Measurements from ENCODE around the gene ABHD2. TPM values are rescaled to one million over a fixed set of nuclear protein-coding genes. Genes with fewer than 3 reads are reported as not detected.

ABHD2 gene
- total RNA-seq, 1 donor from 2014 or later = 51.7 TPM

DNA sequence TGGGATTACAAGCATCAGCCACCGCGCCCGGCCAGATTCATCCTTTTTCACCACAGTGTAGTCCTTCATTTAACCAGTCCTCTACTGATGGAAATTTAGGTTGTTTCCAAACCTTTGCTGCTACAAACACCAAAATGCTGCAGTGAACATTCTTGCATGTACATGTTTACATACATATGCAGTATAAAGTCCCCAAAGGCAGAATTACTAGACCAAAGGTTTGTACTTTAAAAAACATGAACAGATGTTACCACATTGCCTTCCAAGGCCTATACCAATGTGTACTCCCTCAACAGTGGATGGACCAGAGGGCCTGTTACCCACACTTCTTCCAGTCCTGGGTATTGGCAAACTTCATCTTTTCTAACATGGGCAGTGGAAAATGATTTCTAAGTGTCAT is 82.1 kb downstream of the ABHD2 start:
- no peak for DNase-seq

- peak; percentile 83 for DNase-seq
These were observed 83.1 kb downstream of the ABHD2 start for GRCh38 chr15:89171136-89172072.

DNA sequence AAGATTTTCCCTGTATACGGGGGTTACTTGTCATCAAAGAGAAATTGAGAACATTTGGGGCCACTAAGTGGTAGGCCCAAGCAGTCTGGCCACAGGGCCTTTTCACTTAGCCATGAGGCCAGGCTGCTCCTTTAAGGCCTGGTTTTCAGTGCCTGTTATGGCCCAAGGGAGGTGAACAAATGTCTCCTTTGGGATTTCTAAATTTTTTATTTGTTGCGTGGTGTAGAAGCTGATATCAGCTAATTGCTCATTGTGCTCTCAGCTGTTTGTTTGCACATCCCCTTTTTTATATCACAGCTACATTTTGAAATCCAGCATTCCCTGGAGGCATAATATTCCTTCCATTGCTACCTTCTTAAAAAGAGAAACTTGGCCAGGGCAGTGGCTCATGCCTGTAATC is 84.7 kb downstream of the ABHD2 start:
- DNase-seq = no peak

GRCh38 chr15:89174476-89174875 is 86.2 kb downstream of the ABHD2 start:
- peak; percentile 56 for DNase-seq

DNA sequence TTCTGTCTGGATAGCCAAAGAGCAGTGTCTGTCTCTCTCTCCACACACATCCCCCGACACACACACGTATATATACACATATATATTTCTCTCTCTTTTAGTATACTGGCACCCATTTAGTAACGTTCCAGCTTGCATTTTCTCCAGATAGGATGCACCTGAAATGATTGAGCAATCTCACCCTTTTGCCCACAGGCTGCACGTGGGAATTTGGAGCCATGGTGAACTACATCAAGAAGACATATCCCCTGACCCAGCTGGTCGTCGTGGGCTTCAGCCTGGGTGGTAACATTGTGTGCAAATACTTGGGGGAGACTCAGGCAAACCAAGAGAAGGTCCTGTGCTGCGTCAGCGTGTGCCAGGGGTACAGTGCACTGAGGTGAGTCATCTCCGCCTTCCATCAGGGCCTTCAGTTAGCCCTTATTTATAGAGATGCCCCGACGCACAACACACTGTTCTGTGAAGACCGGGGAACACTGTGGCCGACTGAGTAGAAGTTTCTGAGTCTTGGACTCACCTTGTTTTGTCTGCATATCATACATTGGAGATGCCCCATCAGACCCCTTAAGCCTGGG is 87.4 kb downstream of the ABHD2 start:
- no peak for DNase-seq

DNA sequence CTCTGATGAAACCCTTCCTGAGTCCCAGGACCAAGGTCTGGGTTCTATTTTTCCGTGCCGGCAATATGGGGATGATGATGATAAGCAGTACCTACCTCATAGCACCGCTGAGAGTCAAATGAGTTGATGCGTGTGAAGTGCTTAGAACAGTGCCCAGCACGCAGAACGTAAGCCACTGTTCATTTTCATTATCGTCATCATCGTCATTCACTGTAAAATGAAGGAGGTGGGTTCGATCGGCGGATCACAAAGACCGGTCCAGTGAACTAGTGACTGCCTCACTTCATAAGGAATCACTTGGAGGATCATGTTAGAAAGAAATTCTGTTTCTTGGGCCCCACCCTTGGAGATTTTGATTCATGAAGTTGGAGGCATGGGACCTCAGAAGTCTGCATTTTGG is 88.9 kb downstream of the ABHD2 start:
- DNase-seq = no peak

DNA sequence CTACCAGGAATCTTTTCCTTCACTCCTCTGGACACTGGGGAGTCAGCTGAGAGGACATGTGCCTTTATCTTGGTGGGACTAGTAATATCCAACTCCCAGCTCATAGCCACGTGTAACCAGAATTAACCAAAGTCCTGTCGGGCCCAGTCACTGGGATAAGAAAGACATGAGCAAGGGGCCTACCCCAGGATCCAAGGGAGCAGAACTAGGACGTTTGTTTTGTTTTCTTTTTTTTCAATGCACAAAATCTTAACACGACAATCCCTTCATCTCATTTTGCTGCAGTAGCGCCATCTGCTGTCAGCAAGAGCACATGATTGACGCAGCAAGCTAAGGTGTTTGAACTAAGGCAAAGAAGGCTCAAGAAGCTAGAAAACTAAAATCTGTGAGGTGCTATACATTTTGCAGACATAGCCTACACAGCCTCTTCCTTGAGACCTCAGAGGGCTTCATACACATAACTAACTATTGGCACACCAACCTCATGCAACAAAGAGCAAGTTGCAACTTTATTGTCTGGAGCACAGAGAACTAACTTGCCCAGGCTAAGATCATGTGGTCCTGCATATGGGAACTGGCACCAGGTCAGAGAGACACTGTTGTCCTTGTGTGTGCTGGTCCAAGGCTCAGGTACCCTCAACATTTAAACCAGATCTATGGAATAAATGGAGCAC is 89.5 kb downstream of the ABHD2 start:
- DNase-seq = peak; percentile 87

GRCh38 chr15:89178307-89178977 is 90.2 kb downstream of the ABHD2 start:
- DNase-seq = no peak

DNA sequence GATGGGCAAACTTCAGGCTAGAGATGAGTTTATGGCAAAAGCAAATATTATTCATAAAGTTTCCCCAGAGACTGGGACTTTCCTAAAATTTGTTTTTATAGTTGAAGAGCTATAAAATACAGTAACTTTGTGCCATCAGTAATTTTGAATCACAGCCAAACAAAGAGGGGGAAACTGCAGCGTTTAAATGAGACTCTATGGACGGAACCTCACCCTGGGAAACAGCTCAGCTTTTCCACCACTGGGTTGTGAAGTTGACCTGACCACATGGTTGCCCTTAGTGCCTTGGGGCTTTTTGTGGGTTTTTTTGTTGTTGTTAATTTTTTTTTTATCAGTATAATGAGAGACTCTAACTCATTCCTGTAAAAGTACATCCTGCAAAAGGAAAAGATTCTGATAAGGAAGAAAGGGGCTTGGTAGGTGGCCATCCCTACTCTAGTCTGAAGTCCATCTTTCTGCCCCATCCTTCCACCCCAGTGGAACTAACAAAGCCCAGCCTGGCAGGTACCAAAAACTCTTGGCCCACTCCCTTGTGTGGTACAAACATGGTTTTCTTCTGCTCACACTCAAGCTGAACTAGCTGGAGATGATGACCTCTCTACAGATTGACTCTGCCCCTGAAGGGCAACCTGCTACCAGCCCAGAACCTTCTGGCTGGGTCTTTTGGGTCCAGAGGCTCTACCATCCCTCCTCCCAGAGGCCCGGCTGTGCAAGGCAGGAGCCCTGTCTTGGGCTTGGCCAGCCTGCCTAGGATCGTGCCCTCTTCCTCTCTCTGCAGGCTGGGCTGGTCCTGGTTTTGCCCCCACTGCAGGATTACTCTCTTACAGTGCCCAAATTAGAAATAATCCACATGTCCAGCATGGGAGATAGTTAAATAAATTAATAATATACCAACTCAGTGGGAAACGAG is 92.0 kb downstream of the ABHD2 start:
- DNase-seq = peak; percentile 33

- no peak for DNase-seq
These were observed 96.1 kb downstream of the ABHD2 start for GRCh38 chr15:89184357-89184756.

DNA sequence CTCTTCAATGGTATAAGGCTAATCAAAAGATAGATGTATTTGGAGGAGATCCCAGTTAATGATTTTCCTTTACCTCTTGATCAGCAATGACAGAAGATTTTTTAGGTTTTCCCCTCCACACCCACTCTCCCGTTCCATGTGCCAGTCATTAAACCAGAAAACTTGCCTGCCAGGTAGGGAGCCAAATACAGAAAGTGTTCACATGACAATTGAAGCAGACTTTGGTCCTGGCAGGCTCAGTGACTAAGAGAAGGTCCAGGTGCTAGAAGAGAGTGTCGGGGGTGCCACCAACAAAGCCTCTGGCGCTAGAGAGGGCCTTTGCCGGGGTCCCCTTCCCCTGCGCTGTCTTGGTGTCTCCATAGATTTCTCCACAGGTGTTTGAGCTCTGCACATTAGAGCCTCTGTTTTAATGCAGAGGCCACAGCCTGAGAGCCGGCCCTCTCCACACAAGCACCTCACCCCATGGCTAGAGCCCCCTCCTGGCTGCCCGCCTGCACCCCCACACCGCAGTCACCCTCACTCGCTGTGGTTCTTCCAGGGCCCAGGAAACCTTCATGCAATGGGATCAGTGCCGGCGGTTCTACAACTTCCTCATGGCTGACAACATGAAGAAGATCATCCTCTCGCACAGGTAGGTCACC is 96.8 kb downstream of the ABHD2 start:
- no peak for DNase-seq

DNA sequence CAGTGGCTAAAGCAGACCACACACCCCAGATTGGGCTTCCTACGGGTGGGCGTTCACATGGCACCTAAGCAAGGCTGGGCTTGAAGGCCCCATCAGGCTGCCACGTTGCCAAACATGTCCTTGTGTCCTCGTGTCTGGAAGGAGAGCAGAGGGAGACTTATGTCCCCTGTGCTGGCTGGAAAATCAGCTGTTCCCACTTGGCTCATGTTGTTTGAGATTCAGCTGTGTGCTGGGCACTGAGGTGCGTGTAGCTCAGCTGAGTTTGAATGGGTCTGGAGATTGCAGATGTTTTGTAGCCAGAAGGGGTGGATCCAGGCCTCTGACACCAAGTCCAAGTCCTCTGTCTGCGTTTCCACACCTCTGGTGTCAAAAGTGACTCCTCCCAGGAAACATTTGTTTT is 98.5 kb downstream of the ABHD2 start:
- no peak for DNase-seq

GRCh38 chr15:89187301-89187985 is 99.2 kb downstream of the ABHD2 start:
- no peak for DNase-seq

DNA sequence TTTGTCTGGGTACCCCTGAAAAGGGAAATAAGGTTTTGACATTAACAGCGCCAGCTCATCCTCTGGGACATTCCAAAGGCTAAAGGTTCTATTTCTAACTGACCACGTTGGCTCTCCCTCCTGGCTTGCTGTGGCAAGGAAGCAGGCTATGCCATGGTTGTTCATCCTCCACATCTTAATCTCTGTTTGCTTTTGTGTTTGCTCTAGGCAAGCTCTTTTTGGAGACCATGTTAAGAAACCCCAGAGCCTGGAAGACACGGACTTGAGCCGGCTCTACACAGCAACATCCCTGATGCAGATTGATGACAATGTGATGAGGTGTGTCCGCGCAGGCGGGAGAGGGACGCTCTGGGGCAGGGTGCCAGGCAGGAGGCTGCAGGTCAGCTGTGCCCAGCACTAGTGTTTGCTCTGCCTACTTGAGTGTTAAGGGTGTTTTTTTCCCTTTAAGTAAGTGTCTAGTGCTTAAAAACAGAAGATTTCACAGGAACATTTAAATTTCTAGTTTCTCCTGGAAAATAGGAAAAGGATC is 99.8 kb downstream of the ABHD2 start:
- no peak for DNase-seq

GRCh38 chr15:89192136-89192535 is 103.9 kb downstream of the ABHD2 start:
- no peak for DNase-seq

- DNase-seq = peak; percentile 65
These were observed 104.5 kb downstream of the ABHD2 start for GRCh38 chr15:89192766-89193165.

DNA sequence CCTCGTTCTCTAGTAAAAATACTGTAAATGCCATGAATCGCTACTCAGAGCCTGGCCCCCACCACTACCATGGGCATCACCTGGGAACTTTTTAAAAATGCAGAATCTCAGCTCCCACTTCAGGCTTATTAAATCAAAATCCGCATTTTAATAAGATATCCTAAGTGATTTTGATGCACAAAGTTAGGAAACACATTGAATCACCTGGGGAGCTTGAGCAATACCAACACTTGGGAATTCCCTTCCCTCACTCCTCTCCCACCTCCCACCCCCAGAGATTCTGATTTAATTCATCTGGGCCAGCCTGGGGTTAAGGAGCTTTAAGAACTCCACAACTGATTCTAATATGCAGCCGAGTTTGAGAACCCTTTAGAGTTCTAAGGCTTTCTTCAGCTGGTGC is 106.4 kb downstream of the ABHD2 start:
- DNase-seq = no peak

GRCh38 chr15:89195836-89196235 is 107.6 kb downstream of the ABHD2 start:
- no peak for DNase-seq

GRCh38 chr15:89196241-89196640 is 108.0 kb downstream of the ABHD2 start:
- no peak for DNase-seq

GRCh38 chr15:89196994-89197393 is 108.7 kb downstream of the ABHD2 start:
- no peak for DNase-seq

Measured in dermis blood vessel endothelial cell (primary cell).